GM12878 (cell line): Measurements from ENCODE around the gene PPFIA3. TPM values are rescaled to one million over a fixed set of nuclear protein-coding genes. Genes with fewer than 3 reads are reported as not detected.
A peak's percentile ranks its signal among the peaks of the same experiment; 100 is the strongest.

Experiments
- BACH1 ChIP-seq: fragments of 450-650 bp; IDR thresholded peaks from 2 replicates; pipeline ENCODE4 v1.6.1; 2017; ENCODE audit warnings: mild to moderate bottlenecking, borderline replicate concordance
- BHLHE40 ChIP-seq, 2 experiments: fragments of 450-650 bp in 1 of 2; IDR thresholded peaks; 2 replicates each; pipeline ENCODE4 v1.6.1; 2011 to 2017; ENCODE audit warnings: low read depth in 2 of 2, borderline replicate concordance in 1 of 2, improper control_type of control experiment in 1 of 2, low read length in 1 of 2, mild to moderate bottlenecking in 1 of 2
- BRCA1 ChIP-seq: IDR thresholded peaks from 2 replicates; pipeline ENCODE4 v1.6.1; 2011; ENCODE audit warnings: low read depth, low read length, improper control_type of control experiment
- CEBPZ ChIP-seq: fragments of 150-350 bp; IDR thresholded peaks from 2 replicates; pipeline ENCODE4 v1.6.1; 2016; ENCODE audit warnings: low read depth, low read length
- CHD1 ChIP-seq: IDR thresholded peaks from 2 replicates; pipeline ENCODE4 v1.6.1; 2012; ENCODE audit warnings: low read depth, low read length, improper control_type of control experiment
- KLF5 ChIP-seq: fragments of 450-650 bp; IDR thresholded peaks from 2 replicates; pipeline ENCODE4 v1.6.1; 2014; ENCODE audit warnings: mild to moderate bottlenecking; ENCODE audit not compliant: partially characterized antibody
- NKRF ChIP-seq: fragments of 450-650 bp; conservative IDR thresholded peaks from 2 replicates; pipeline ENCODE4 v1.6.1; 2017; ENCODE audit warnings: mild to moderate bottlenecking, moderate library complexity
- STAT1 ChIP-seq: fragments of 450-650 bp; conservative IDR thresholded peaks from 2 replicates; pipeline ENCODE4 v1.6.1; 2014; ENCODE audit warnings: antibody characterized with exemption, mild to moderate bottlenecking
- ZBED1 ChIP-seq: IDR thresholded peaks from 2 replicates; pipeline ENCODE4 v1.6.1; 2016; ENCODE audit warnings: borderline replicate concordance
- ZBTB40 ChIP-seq: fragments of 450-650 bp; IDR thresholded peaks from 2 replicates; pipeline ENCODE4 v1.6.1; 2016; ENCODE audit warnings: mild to moderate bottlenecking, moderate library complexity, borderline replicate concordance
- ZNF207 ChIP-seq: fragments of 450-650 bp; IDR thresholded peaks from 2 replicates; pipeline ENCODE4 v1.6.1; 2014; ENCODE audit warnings: antibody characterized with exemption, mild to moderate bottlenecking, borderline replicate concordance
- polyA plus RNA-seq, 11 experiments: library from polyadenylated mRNA; depleted of rRNA in 4 of 11; unstranded in 6 of 11; stranded (reverse) in 5 of 11; fragments of >200 nt; fragmentation: Nextera tagmentation in 4 of 11; fragmentation: Illumina TruSeq in 1 of 11; extraction: Ambion mirVana in 4 of 11; extraction: Trizol in 1 of 11; gene quantifications; 1 replicate in 1 of 11; 2 replicates in 10 of 11; pipeline versions ENCODE4 v1.2.1 to v1.2.3, GENCODE V29; 2011 to 2016; ENCODE audit warnings: inconsistent platforms in 2 of 11, missing spikeins in 2 of 11, low read depth in 1 of 11
- total RNA-seq, 4 experiments: library from RNA; depleted of rRNA in 3 of 4; stranded (reverse); fragments of >200 nt in 3 of 4; fragmentation: Illumina TruSeq in 1 of 4; extraction: Trizol in 1 of 4; gene quantifications; 2 replicates each; pipeline versions ENCODE4 v1.2.1 to v1.2.3, GENCODE V29; 2013 to 2021
- TF ChIP-seq, protein P1 (sequence below): IDR thresholded peaks from 2 replicates; pipeline ENCODE4 v1.6.1; 2011; ENCODE audit warnings: mild to moderate bottlenecking, low read depth, low read length, moderate library complexity; ENCODE audit not compliant: insufficient replicate concordance
- TF ChIP-seq, protein P2 (sequence below): fragments of 450-650 bp; IDR thresholded peaks from 2 replicates; pipeline ENCODE4 v1.6.1; 2014; ENCODE audit warnings: mild to moderate bottlenecking

PPFIA3 gene
- total and polyA plus RNA-seq, 10 of the 15 experiments (the other 5 are each of a cell fraction or from before 2014, with no cell fraction given), result 0.11 to 1.7 (median 0.73) TPM; not detected in 3

DNA sequence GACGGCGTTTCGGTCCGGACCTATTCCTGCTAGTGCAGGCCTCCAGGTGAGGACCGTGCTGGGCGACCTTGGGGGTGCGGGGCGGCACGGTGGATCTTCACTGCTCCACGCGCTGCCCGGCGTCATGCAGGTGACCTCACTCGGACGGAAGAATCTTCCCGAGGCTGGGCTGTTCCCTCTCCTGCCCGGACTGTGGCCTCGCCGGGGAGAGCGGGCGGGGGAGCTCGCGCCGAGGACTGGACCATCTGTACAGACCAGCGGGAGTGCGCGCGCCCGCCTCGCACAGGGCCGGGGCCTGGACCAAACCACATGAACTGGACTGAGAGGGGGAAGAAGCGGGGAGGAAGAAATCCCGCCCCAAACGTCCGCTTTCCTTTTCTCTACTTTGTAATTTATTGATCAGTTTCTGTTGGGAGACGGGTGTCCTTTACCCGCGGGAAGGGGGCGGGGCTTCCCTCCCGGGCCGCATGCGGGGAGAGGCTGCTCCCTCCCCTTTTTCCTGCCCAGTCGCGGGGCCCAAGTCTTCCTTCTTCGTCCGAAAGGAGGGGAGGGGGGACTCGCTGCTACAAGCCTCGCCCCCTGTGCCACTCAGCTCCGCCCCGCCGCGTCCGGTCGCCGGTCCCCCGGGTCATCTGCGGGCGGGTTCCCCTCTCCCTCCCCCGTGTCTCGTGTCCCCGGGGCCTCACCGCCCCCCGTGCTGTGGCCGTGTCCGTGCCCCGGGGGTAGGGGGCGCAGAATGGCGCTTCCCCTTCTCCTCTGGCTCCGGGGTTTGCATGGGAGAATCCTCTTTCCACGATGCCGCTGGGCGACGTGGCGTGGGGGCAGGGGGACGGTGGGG, 31.0 kb downstream of the PPFIA3 start (continued):
- no peak; the same call in 1 of the 2 replicates for TF ChIP-seq ZBTB40
- peak; percentile 98 for TF ChIP-seq KLF5
- peak; percentile 89 to 93 for TF ChIP-seq BHLHE40 (IDR thresholded peaks at IDR 0.05; ENCODE audit: borderline replicate concordance in 1 of 2, low read depth in 2 of 2, low read length in 1 of 2)
- TF ChIP-seq ZNF207, result peak; percentile 41; the same call in 1 of the 2 replicates
- no peak for TF ChIP-seq ZBED1
- no peak for TF ChIP-seq CEBPZ
- TF ChIP-seq BRCA1, result no peak
- no peak for TF ChIP-seq STAT1
- TF ChIP-seq, protein P1, sequence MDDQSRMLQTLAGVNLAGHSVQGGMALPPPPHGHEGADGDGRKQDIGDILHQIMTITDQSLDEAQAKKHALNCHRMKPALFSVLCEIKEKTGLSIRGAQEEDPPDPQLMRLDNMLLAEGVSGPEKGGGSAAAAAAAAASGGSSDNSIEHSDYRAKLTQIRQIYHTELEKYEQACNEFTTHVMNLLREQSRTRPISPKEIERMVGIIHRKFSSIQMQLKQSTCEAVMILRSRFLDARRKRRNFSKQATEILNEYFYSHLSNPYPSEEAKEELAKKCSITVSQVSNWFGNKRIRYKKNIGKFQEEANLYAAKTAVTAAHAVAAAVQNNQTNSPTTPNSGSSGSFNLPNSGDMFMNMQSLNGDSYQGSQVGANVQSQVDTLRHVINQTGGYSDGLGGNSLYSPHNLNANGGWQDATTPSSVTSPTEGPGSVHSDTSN, result no peak
- TF ChIP-seq, protein P2, sequence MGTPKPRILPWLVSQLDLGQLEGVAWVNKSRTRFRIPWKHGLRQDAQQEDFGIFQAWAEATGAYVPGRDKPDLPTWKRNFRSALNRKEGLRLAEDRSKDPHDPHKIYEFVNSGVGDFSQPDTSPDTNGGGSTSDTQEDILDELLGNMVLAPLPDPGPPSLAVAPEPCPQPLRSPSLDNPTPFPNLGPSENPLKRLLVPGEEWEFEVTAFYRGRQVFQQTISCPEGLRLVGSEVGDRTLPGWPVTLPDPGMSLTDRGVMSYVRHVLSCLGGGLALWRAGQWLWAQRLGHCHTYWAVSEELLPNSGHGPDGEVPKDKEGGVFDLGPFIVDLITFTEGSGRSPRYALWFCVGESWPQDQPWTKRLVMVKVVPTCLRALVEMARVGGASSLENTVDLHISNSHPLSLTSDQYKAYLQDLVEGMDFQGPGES, result 0 out of 2 replicates have a peak, but pooled peaks have one; percentile 3
- no peak for TF ChIP-seq BACH1
- TF ChIP-seq CHD1, result peak; percentile 96
- no peak for TF ChIP-seq NKRF
